HG03354 (cell line): ENCODE results near the gene DNAJC11.
A peak's percentile ranks its signal among the peaks of the same experiment; 100 is the strongest.
"Not testable (repeated sequence)": the region's sequence is repeated elsewhere in the genome, so short reads cannot be mapped to it uniquely, and the experiment has no call there.

Source experiments
- ATAC-seq: cut with Tn5 transposase; IDR thresholded peaks from one replicate; pipeline ENCODE4 v1.9.1; 2021; ENCODE audit warnings: mild to moderate bottlenecking; ENCODE audit not compliant: unreplicated experiment, poor library complexity, severe bottlenecking

Gene DNAJC11

GRCh38 chr1:6602669-6603237, 98.9 kb downstream of the DNAJC11 start, which contains the start of gene KLHL21:
TSS of gene KLHL21 (minus strand) at chr1:6602869. CDS start at chr1:6602817, 52 bp downstream.
- peak; percentile 55 for ATAC-seq

GRCh38 chr1:6601923-6602668, 99.5 kb downstream of the DNAJC11 start:
- ATAC-seq: peak; percentile 45

DNA sequence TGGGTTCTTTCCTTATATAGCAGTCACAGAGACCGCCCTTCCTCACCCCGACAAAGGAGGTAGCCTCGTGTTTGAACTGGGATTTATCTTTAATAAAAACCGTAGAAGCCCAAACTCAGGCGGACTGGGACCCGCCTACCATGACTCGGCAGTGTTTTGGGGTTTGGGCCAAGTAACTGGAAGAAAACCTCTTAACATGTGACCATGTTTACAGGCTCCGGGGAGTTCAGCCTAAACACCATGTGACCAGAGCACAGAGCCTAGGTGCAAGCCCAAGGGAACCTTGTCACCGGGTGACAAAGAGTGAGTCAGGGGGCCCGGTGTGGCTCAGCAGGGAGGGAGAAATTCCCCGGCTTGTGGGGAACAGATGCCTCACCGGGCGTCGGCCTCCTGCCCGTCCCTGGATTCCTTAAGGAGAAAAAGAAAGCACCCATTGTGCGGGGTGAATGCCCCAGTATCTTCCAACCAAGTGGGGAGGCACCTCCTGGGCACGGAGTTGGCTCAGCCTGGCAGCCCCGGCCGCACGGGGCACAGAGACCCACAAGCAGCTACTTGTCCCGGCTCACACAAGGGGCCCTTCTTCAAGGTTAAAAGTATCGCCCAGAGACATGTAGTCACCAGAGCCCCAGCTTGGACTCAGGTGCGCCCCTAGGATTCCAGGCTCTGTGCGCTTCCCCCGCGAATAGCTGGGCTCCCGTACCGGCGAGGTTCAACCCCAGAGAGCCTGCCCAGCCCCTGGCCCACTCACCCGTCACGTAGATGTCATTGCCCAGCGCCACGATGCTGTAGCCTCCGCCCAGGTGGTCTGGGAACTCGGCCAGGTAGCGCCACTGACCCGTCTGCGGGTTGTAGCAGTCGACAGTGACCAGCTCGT, 100.3 kb downstream of the DNAJC11 start:
- ATAC-seq: no peak

DNA sequence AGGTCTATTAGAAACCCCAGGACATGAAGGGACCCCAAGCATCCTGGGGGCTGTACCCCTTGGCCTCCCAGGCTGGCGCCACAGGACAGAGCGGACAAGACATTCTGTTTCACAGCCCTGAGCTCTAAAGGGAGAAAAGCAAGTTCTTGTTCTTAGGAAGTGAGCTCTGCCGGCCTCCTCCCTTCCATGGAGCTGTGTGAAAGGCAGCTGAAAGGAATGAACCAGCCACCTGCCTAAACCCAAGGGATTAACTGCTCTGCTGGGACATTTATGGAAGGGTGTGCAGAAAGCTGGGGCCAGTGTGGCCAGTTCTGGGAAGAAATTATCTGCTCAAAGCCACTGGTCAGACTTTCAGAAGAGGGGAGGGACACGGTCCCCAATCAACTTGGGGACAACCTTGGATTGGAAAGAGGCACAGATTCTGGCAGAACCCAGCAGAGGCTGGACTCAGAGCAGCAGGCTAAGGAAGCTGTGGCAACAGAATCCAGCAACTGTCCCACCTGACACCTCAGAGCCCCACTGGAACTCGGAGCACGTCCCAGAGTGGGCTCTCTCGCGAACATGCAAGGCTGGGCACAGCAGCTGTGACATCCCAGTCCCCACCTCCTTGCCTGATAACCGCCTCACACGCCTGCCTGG, 101.1 kb downstream of the DNAJC11 start:
- ATAC-seq: no peak

DNA sequence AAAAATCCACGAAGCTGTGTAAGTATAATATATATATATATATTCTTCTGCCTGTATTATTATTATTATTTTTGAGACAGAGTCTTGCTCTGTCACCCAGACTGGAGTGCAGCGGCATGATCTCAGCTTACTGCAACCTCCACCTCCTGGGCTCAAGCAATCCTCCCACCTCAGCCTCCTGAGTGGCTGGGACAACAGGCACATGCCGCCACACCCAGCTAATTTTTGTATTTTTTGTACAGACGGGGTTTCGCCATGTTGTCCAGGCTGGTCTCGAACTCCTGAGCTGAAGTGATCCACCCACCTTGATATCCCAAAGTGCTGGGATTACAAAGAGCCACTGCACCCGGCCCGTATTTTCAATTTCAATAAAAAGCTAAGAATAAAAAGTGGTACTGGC, 101.6 kb downstream of the DNAJC11 start:
- ATAC-seq: not testable (repeated sequence)

DNA sequence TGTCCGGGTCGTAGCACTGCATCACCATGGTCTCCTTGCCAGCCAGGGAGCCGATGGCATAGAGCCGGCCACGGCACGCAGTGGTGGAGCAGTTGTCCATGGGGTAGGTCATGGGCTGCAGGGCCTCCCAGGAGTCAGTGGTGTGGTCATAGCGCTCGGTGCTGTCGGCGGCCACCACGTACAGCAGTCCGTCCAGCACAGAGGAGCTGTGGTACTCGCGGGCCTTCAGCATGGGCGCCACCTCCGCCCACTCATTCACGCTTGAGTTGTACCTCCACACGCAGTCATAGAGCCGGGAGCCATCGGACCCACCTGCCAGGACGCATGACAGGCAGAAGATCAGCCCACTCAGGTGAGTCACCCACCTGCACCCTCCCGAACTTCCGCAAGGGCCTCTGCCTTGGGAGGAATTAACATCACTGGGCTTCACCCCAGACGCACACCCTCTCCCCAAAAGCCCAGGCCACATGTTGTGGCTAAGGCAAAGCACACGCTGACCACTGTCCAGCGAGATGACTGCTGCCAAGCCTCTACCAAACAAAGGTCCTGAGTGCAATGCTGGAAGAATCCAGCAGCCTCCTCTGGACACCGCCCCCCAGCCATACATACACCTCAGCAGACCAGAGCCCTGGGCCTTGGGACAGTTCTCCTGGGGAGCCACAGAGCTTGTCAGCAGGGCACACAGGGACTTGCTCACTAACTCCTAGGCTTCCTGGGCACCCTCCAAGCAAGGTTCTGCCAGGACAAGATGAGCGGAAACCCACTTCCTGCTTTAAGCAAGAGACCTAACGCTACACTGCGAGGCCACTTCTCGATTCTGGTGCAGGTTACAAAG, 102.3 kb downstream of the DNAJC11 start:
- ATAC-seq: no peak

GRCh38 chr1:6597777-6598131, 103.9 kb downstream of the DNAJC11 start:
- no peak for ATAC-seq

GRCh38 chr1:6596886-6597776, 104.5 kb downstream of the DNAJC11 start:
- no peak for ATAC-seq

DNA sequence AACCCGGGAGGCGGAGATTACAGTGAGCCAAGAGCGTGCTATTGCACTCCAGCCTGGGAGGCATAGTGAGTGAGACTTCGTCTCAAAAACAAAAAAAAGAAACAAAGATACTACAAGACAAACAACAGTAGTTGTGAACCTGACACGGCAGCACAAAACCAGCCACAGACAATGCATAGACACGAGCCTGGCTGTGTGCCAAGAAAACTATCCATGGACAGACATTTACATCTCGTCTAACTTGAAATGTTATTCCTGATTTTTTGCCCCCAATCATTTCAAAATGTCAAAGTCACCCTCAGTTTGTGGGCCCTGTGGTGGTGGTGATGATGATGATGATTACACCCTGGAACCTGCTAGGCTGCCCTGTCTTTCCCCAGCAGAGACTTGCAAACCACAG, 105.3 kb downstream of the DNAJC11 start:
- no peak for ATAC-seq

GRCh38 chr1:6594977-6595740, 106.5 kb downstream of the DNAJC11 start:
- ATAC-seq: no peak

GRCh38 chr1:6593810-6594209, 107.8 kb downstream of the DNAJC11 start:
- ATAC-seq: no peak

DNA sequence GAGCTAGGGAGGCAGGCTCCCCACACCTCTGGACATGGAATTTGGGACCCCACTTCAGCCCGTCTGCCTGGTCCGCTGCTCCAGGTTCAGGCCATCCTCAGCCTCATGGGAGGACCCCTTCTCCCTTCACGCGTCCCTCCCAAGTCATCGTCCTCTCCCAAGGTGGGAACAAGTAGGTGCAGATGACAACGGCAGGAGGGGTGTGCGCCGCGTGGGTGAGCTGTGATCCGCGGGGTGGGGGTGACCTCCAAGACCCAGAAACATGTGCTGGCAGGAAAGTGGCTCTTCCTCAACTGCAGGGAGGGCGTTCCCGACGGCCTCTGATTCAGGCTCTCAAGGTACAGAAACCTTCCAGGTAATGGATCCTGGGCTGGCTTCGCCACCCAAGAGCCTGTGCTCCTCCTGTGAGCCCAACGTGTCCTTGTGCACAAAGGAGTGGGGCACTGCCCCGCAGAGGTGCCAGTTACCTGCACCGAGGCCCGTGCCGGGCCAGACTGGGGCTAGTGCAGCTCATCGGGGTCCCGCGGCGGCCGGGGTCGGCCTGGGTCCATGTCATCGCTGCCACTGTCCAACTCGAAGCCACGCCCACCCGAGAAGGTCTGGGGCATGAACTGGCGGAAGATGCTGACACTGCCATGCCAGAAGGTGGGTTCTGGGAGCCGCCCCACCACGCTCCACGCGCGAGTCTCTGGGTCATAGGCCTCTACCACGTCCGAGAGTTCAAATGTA, 108.6 kb downstream of the DNAJC11 start:
- ATAC-seq: no peak

GRCh38 chr1:6592441-6592840, 109.2 kb downstream of the DNAJC11 start:
- no peak for ATAC-seq

DNA sequence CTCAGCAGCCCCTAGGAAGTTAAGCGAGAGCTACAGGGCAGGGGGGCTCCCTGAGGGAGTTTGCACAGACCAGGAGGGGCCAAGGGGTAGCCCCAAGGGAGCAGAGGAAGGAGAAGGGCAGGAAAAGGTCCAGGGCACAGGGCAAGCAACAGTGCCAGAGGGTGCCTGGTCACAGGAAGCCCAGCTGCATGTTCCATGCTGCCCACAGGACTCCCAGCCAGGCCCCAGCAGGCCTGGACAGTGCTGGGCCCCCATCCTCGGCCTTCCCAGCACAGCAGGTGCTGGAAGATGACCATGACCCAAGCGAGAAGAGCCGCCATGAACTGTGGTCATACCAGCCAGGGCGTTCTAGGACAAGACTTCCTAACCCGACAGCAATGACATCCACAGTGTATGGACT, 110.0 kb downstream of the DNAJC11 start:
- no peak for ATAC-seq

DNA sequence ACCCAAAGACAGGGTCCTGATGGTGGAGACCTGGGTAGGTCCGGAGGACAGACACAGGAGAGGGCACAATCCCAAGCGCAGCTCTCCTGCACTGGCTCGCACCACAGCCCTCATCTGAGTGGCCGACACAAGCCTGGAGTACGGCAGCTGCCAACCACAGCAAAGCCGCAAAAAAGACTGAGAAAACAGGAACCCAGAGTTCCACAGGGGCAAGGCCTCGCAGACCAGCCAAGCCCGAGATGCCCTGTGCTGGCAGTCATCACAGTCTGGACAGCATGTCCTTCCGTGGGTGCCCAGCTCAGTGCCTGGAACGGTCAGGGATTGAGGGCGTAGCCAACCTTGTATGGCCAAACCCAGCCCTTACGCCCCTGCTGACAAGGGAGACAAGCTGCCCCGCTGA, 110.4 kb downstream of the DNAJC11 start:
- ATAC-seq: no peak

GRCh38 chr1:6590046-6590445, 111.6 kb downstream of the DNAJC11 start:
- ATAC-seq: no peak

DNA sequence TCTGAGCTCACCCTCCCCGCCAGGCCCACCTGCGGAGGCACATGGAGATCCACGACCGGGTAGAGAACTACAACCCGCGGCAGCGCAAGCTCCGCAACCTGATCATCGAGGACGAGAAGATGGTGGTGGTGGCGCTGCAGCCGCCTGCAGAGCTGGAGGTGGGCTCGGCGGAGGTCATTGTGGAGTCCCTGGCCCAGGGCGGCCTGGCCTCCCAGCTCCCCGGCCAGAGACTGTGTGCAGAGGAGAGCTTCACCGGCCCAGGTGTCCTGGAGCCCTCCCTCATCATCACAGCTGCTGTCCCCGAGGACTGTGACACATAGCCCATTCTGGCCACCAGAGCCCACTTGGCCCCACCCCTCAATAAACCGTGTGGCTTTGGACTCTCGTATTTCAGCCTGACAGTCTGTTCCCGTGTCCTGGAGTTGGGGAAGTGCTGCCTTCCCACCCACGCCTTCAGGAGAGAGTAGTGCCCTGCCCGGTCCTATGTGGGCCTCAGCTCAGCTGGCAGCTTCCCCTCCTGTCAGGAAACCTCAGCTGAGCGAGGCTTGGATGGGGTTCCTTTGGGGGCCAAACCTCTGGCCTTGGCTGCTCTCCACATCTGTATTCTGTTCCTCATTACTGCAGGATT, 112.6 kb downstream of the DNAJC11 start:
- ATAC-seq: no peak
